ENCODE measurements around the gene SPTLC1. TPM values are rescaled to one million over a fixed set of nuclear protein-coding genes. Genes with fewer than 3 reads are reported as not detected.

The SPTLC1 gene
- total RNA-seq, 2 experiments from 2014 or later: 51.2 to 59.2 TPM

GRCh38 chr9:92058723-92059444, 56.3 kb downstream of the SPTLC1 start:
- peaks cover 27% of the 10 kb centered on the region for H3K9me3 Mint-ChIP-seq
- CTCF ChIA-PET: interaction anchor here (0.8 kb wide), 1 partner anchor 14 kb away, joined by 3 read pairs; no protein-coding TSS in a partner anchor
- POLR2A ChIA-PET: no interaction called here
- no peak overlapping the region for H3K4me3 Mint-ChIP-seq
- H3K36me3 Mint-ChIP-seq (ENCODE audit: low read depth): peaks cover 83% of the 10 kb centered on the region
- H3K4me1 Mint-ChIP-seq: peaks cover 18% of the 10 kb centered on the region
- no peak overlapping the region for H3K27ac Mint-ChIP-seq
- DNase-seq: no peak
- H3K27me3 Mint-ChIP-seq: no peaks in the 10 kb centered on the region

GRCh38 chr9:92058026-92058425, 57.2 kb downstream of the SPTLC1 start:
- DNase-seq: no peak
- H3K9me3 Mint-ChIP-seq: peaks cover 24% of the 10 kb centered on the region
- ChIA-PET POLR2A (no interaction called here), CTCF (interaction anchor here (0.8 kb wide), 1 partner anchor 13 kb away, joined by 3 read pairs; no protein-coding TSS in a partner anchor)
- no peak overlapping the region for H3K27ac Mint-ChIP-seq
- no peak overlapping the region for H3K4me3 Mint-ChIP-seq
- H3K4me1 Mint-ChIP-seq: peaks cover 18% of the 10 kb centered on the region
- H3K27me3 Mint-ChIP-seq: no peaks in the 10 kb centered on the region
- H3K36me3 Mint-ChIP-seq (ENCODE audit: low read depth): peaks cover 83% of the 10 kb centered on the region

GRCh38 chr9:92057226-92057625, 58.0 kb downstream of the SPTLC1 start:
- peaks cover 18% of the 10 kb centered on the region for H3K4me1 Mint-ChIP-seq
- POLR2A ChIA-PET: no interaction called here
- no peaks in the 10 kb centered on the region for H3K27me3 Mint-ChIP-seq
- no peak overlapping the region for H3K27ac Mint-ChIP-seq
- no peak overlapping the region for H3K4me3 Mint-ChIP-seq
- DNase-seq: no peak
- peaks cover 16% of the 10 kb centered on the region for H3K9me3 Mint-ChIP-seq
- peaks cover 79% of the 10 kb centered on the region for H3K36me3 Mint-ChIP-seq (ENCODE audit: low read depth)
- CTCF ChIA-PET: no interaction called here

- no peak for DNase-seq
- POLR2A ChIA-PET: no interaction called here
- Mint-ChIP-seq H3K4me3 (no peak overlapping the region), H3K4me1 (peaks cover 18% of the 10 kb centered on the region), H3K27ac (no peak overlapping the region), H3K27me3 (no peaks in the 10 kb centered on the region), H3K36me3 (ENCODE audit: low read depth) (peaks cover 78% of the 10 kb centered on the region), H3K9me3 (peaks cover 4% of the 10 kb centered on the region)
- CTCF ChIA-PET: no interaction called here
Measured at GRCh38 chr9:92055624-92056023, 59.6 kb downstream of the SPTLC1 start.

- H3K27me3 Mint-ChIP-seq: no peaks in the 10 kb centered on the region
Measured at GRCh38 chr9:92048924-92049625, 66.1 kb downstream of the SPTLC1 start.

GRCh38 chr9:92047500-92047899, 67.7 kb downstream of the SPTLC1 start:
- POLR2A ChIA-PET: no interaction called here
- no peak for DNase-seq
- no peaks in the 10 kb centered on the region for H3K4me1 Mint-ChIP-seq
- H3K4me3 Mint-ChIP-seq: no peak overlapping the region
- CTCF ChIA-PET: no interaction called here
- H3K27ac Mint-ChIP-seq: no peak overlapping the region
- H3K27me3 Mint-ChIP-seq: no peaks in the 10 kb centered on the region
- H3K9me3 Mint-ChIP-seq: peaks cover 21% of the 10 kb centered on the region
- H3K36me3 Mint-ChIP-seq (ENCODE audit: low read depth): peaks cover 78% of the 10 kb centered on the region

More at GRCh38 chr9:92048924-92049625, 66.1 kb downstream of the SPTLC1 start:
- H3K4me1 Mint-ChIP-seq: no peaks in the 10 kb centered on the region
- H3K9me3 Mint-ChIP-seq: peaks cover 7% of the 10 kb centered on the region
- H3K4me3 Mint-ChIP-seq: no peak overlapping the region
- peaks cover 75% of the 10 kb centered on the region for H3K36me3 Mint-ChIP-seq (ENCODE audit: low read depth)
- no peak for DNase-seq
- no peak overlapping the region for H3K27ac Mint-ChIP-seq
- CTCF ChIA-PET: no interaction called here
- POLR2A ChIA-PET: no interaction called here

GRCh38 chr9:92046676-92047075, 68.5 kb downstream of the SPTLC1 start:
- ChIA-PET POLR2A (no interaction called here), CTCF (no interaction called here)
- no peaks in the 10 kb centered on the region for H3K27me3 Mint-ChIP-seq

GRCh38 chr9:92044936-92045335, 70.3 kb downstream of the SPTLC1 start:
- Mint-ChIP-seq H3K4me3 (no peak overlapping the region), H3K27ac (no peak overlapping the region), H3K9me3 (peaks cover 30% of the 10 kb centered on the region), H3K36me3 (ENCODE audit: low read depth) (peaks cover 74% of the 10 kb centered on the region), H3K4me1 (no peaks in the 10 kb centered on the region), H3K27me3 (no peaks in the 10 kb centered on the region)
- ChIA-PET POLR2A (no interaction called here), CTCF (interaction anchor here (1.1 kb wide), 1 partner anchor 13 kb away, joined by 3 read pairs; no protein-coding TSS in a partner anchor)
- no peak for DNase-seq

More at GRCh38 chr9:92046676-92047075, 68.5 kb downstream of the SPTLC1 start:
- peaks cover 80% of the 10 kb centered on the region for H3K36me3 Mint-ChIP-seq (ENCODE audit: low read depth)
- no peak overlapping the region for H3K27ac Mint-ChIP-seq
- H3K4me1 Mint-ChIP-seq: no peaks in the 10 kb centered on the region
- H3K4me3 Mint-ChIP-seq: no peak overlapping the region
- peaks cover 30% of the 10 kb centered on the region for H3K9me3 Mint-ChIP-seq
- DNase-seq: no peak

- ChIA-PET CTCF (no interaction called here), POLR2A (no interaction called here)
- Mint-ChIP-seq H3K36me3 (ENCODE audit: low read depth) (peaks cover 66% of the 10 kb centered on the region), H3K4me3 (no peak overlapping the region), H3K27ac (no peak overlapping the region), H3K27me3 (no peaks in the 10 kb centered on the region), H3K9me3 (peaks cover 30% of the 10 kb centered on the region), H3K4me1 (no peaks in the 10 kb centered on the region)
- no peak for DNase-seq
Measured at GRCh38 chr9:92043002-92043401, 72.2 kb downstream of the SPTLC1 start.

- H3K9me3 Mint-ChIP-seq: peaks cover 30% of the 10 kb centered on the region
- H3K36me3 Mint-ChIP-seq (ENCODE audit: low read depth): peaks cover 69% of the 10 kb centered on the region
- POLR2A ChIA-PET: no interaction called here
- CTCF ChIA-PET: interaction anchor here (1.1 kb wide), 1 partner anchor 8 kb away, joined by 3 read pairs; no protein-coding TSS in a partner anchor
- no peaks in the 10 kb centered on the region for H3K27me3 Mint-ChIP-seq
- DNase-seq: no peak
- H3K27ac Mint-ChIP-seq: no peak overlapping the region
- H3K4me1 Mint-ChIP-seq: no peaks in the 10 kb centered on the region
- no peak overlapping the region for H3K4me3 Mint-ChIP-seq
Measured at GRCh38 chr9:92042260-92042659, 73.0 kb downstream of the SPTLC1 start.

- CTCF ChIA-PET: no interaction called here
- Mint-ChIP-seq H3K27me3 (no peaks in the 10 kb centered on the region), H3K27ac (no peak overlapping the region), H3K36me3 (ENCODE audit: low read depth) (peaks cover 41% of the 10 kb centered on the region), H3K4me3 (no peak overlapping the region), H3K4me1 (no peaks in the 10 kb centered on the region), H3K9me3 (peaks cover 1% of the 10 kb centered on the region)
- no peak for DNase-seq
- POLR2A ChIA-PET: no interaction called here
Measured at GRCh38 chr9:92036756-92037155, 78.5 kb downstream of the SPTLC1 start.

GRCh38 chr9:92036411-92036746, 78.8 kb downstream of the SPTLC1 start:
- CTCF ChIA-PET: no interaction called here
- H3K36me3 Mint-ChIP-seq (ENCODE audit: low read depth): peaks cover 39% of the 10 kb centered on the region
- POLR2A ChIA-PET: no interaction called here

GRCh38 chr9:92035687-92036410, 79.4 kb downstream of the SPTLC1 start:
- Mint-ChIP-seq H3K4me1 (no peaks in the 10 kb centered on the region), H3K36me3 (ENCODE audit: low read depth) (peaks cover 39% of the 10 kb centered on the region), H3K27me3 (no peaks in the 10 kb centered on the region), H3K4me3 (no peak overlapping the region), H3K27ac (peak overlapping the region; percentile 58), H3K9me3 (no peaks in the 10 kb centered on the region)
- ChIA-PET CTCF (no interaction called here), POLR2A (no interaction called here)
- DNase-seq: no peak

More at GRCh38 chr9:92036411-92036746, 78.8 kb downstream of the SPTLC1 start:
- H3K27me3 Mint-ChIP-seq: no peaks in the 10 kb centered on the region
- no peak for DNase-seq
- no peak overlapping the region for H3K4me3 Mint-ChIP-seq
- H3K27ac Mint-ChIP-seq: no peak overlapping the region
- H3K4me1 Mint-ChIP-seq: no peaks in the 10 kb centered on the region
- no peaks in the 10 kb centered on the region for H3K9me3 Mint-ChIP-seq

Data from activated CD4-positive, alpha-beta T cell treated with anti-CD3 and anti-CD28 coated beads, Interleukin-2, amount 10 ng/mL, durations not matched to agents 7 days and 5 days (primary cell).